GM23338 (cell line): ENCODE measurements around the gene TPGS2. TPM values are rescaled to one million over a fixed set of nuclear protein-coding genes. Genes with fewer than 3 reads are reported as not detected.

ENCODE experiments used
- ATAC-seq: fragments of 200-7000 bp; cut with Tn5 transposase; 3 replicates; pipeline ENCODE4 v1.9.1; 2020
- DNase-seq: peaks from one replicate; pipeline ENCODE4 v3.0.0-alpha.2; 2015; ENCODE audit warnings: low spot score
- H2AFZ ChIP-seq: fragments of 200-600 bp; sonication (generic); 2 replicates; pipeline ENCODE4 v1.8.0; 2016; ENCODE audit warnings: antibody characterized with exemption, mild to moderate bottlenecking, moderate library complexity
- H3F3A ChIP-seq: fragments of 200-600 bp; sonication (generic); replicated peaks from 2 replicates; pipeline ENCODE4 v1.8.0; 2017; ENCODE audit warnings: antibody characterized with exemption, mixed run types, low read depth
- H3K27ac ChIP-seq: fragments of 200-600 bp; sonication (generic); 2 replicates; pipeline ENCODE4 v1.6.1; 2016; ENCODE audit warnings: low read depth
- H3K27me3 ChIP-seq: fragments of 200-600 bp; sonication (generic); 2 replicates; pipeline ENCODE4 v1.8.0; 2016; ENCODE audit warnings: mild to moderate bottlenecking, mixed run types, moderate library complexity; ENCODE audit not compliant: insufficient read depth
- H3K36me3 ChIP-seq: fragments of 200-600 bp; sonication (generic); 2 replicates; pipeline ENCODE4 v1.8.0; 2016; ENCODE audit warnings: mild to moderate bottlenecking; ENCODE audit not compliant: insufficient read depth
- H3K4me1 ChIP-seq: fragments of 200-600 bp; sonication (generic); 2 replicates; pipeline ENCODE4 v1.8.0; 2016; ENCODE audit warnings: mild to moderate bottlenecking, moderate library complexity; ENCODE audit not compliant: insufficient read depth
- H3K4me2 ChIP-seq: fragments of 200-600 bp; sonication (generic); 2 replicates; pipeline ENCODE4 v1.7.1; 2017; ENCODE audit warnings: mixed run types
- H3K4me3 ChIP-seq: fragments of 200-600 bp; sonication (generic); 2 replicates; pipeline ENCODE4 v1.6.1; 2016; ENCODE audit warnings: mixed run types
- H3K79me2 ChIP-seq: fragments of 200-600 bp; sonication (generic); replicated peaks from 2 replicates; pipeline ENCODE4 v1.8.0; 2017; ENCODE audit warnings: mild to moderate bottlenecking; ENCODE audit not compliant: insufficient read depth
- H3K9me2 ChIP-seq: fragments of 200-600 bp; sonication (generic); 2 replicates; pipeline ENCODE4 v1.8.0; 2017; ENCODE audit not compliant: insufficient read depth
- H4K20me1 ChIP-seq: fragments of 200-600 bp; sonication (generic); replicated peaks from 2 replicates; pipeline ENCODE4 v1.8.0; 2017; ENCODE audit warnings: mild to moderate bottlenecking; ENCODE audit not compliant: insufficient read depth
- H3K27ac Mint-ChIP-seq: 2 replicates; pipeline ENCODE4 v1.8.0; 2020; ENCODE audit warnings: inconsistent platforms, mild to moderate bottlenecking, moderate library complexity, mixed read lengths
- H3K27me3 Mint-ChIP-seq: 3 replicates; pipeline ENCODE4 v1.8.0; 2022; ENCODE audit warnings: low read depth, mild to moderate bottlenecking, moderate library complexity, mixed read lengths, inconsistent platforms; ENCODE audit not compliant: insufficient read depth, poor library complexity
- H3K36me3 Mint-ChIP-seq: 3 replicates; pipeline ENCODE4 v1.8.0; 2021; ENCODE audit warnings: low read depth, mild to moderate bottlenecking, inconsistent platforms, moderate library complexity, mixed read lengths
- H3K4me1 Mint-ChIP-seq: 3 replicates; pipeline ENCODE4 v1.8.0; 2020; ENCODE audit warnings: mild to moderate bottlenecking, inconsistent platforms, mixed read lengths
- H3K4me3 Mint-ChIP-seq: 3 replicates; pipeline ENCODE4 v1.8.0; 2021; ENCODE audit warnings: moderate library complexity, mild to moderate bottlenecking, inconsistent platforms, mixed read lengths
- H3K9me3 Mint-ChIP-seq: 3 replicates; pipeline ENCODE4 v1.8.0; 2020; ENCODE audit warnings: moderate library complexity, mild to moderate bottlenecking, inconsistent platforms, mixed read lengths
- CREB1 ChIP-seq: fragments of 250-450 bp; sonication (Bioruptor Pico); IDR thresholded peaks from 2 replicates; pipeline ENCODE4 v1.5.0; 2020; ENCODE audit warnings: low read depth, mild to moderate bottlenecking, moderate library complexity
- EZH2 ChIP-seq: fragments of 200-600 bp; sonication (generic); IDR thresholded peaks from one replicate; pipeline ENCODE4 v1.8.0; 2017; ENCODE audit warnings: antibody characterized with exemption, mild to moderate bottlenecking, low read depth; ENCODE audit not compliant: unreplicated experiment
- EZH2phosphoT487 ChIP-seq: fragments of 200-600 bp; sonication (generic); IDR thresholded peaks from one replicate; pipeline ENCODE4 v1.8.1; 2018; ENCODE audit warnings: antibody characterized with exemption; ENCODE audit not compliant: unreplicated experiment
- JUNB ChIP-seq: IDR thresholded peaks from one replicate; pipeline ENCODE4 v1.6.1; 2016; ENCODE audit warnings: antibody characterized with exemption; ENCODE audit not compliant: unreplicated experiment
- NANOG ChIP-seq: IDR thresholded peaks from 2 replicates; pipeline ENCODE4 v1.6.1; 2016; ENCODE audit warnings: antibody characterized with exemption, borderline replicate concordance
- POLR2AphosphoS5 ChIP-seq: IDR thresholded peaks from 2 replicates; pipeline ENCODE4 v1.6.1; 2016; ENCODE audit warnings: antibody characterized with exemption, low read depth
- STAT1 ChIP-seq: IDR thresholded peaks from one replicate; pipeline ENCODE4 v1.6.1; 2016; ENCODE audit warnings: antibody characterized with exemption; ENCODE audit not compliant: unreplicated experiment
- ZNF114 ChIP-seq: fragments of 250-450 bp; sonication (Bioruptor Pico); IDR thresholded peaks from 2 replicates; pipeline ENCODE4 v1.5.0; 2020; ENCODE audit warnings: mild to moderate bottlenecking, moderate library complexity
- ZNF331 ChIP-seq: fragments of 250-450 bp; sonication (Bioruptor Pico); IDR thresholded peaks from 2 replicates; pipeline ENCODE4 v1.5.0; 2020; ENCODE audit warnings: low read depth, mild to moderate bottlenecking, moderate library complexity
- polyA plus RNA-seq: library from polyadenylated mRNA; unstranded; fragments of >200 nt; fragmentation: Nextera tagmentation; extraction: Ambion mirVana; gene quantifications from 2 replicates; pipeline ENCODE4 v1.2.1, GENCODE V29; 2016
- total RNA-seq: library from RNA; depleted of rRNA; stranded (reverse); fragments of >200 nt; shearing (Covaris generic); gene quantifications from 2 replicates; pipeline ENCODE4 v1.2.3, GENCODE V29; 2014
- TF ChIP-seq, protein P1 (sequence below): IDR thresholded peaks from one replicate; pipeline ENCODE4 v1.6.1; 2018; ENCODE audit warnings: antibody characterized with exemption; ENCODE audit not compliant: unreplicated experiment
- TF ChIP-seq, protein P2 (sequence below), 2 experiments: fragments of 200-600 bp in 1 of 2; sonication (generic) in 1 of 2; conservative IDR thresholded peaks; 2 replicates each; pipeline versions ENCODE4 v1.5.1 to v1.6.1; 2016 to 2017; ENCODE audit warnings: antibody characterized with exemption in 2 of 2, low read depth in 2 of 2, mild to moderate bottlenecking in 2 of 2, moderate library complexity in 1 of 2
- TF ChIP-seq, protein P3 (sequence below): IDR thresholded peaks from 2 replicates; pipeline ENCODE4 v1.6.1; 2016; ENCODE audit warnings: antibody characterized with exemption
- TF ChIP-seq, protein P4 (sequence below): fragments of 250-450 bp; sonication (Bioruptor Pico); IDR thresholded peaks from 2 replicates; pipeline ENCODE4 v1.5.0; 2020; ENCODE audit warnings: mild to moderate bottlenecking, moderate library complexity

The TPGS2 gene
- total and polyA plus RNA-seq, 2 experiments from 2014 or later = 136 to 167 TPM

DNA sequence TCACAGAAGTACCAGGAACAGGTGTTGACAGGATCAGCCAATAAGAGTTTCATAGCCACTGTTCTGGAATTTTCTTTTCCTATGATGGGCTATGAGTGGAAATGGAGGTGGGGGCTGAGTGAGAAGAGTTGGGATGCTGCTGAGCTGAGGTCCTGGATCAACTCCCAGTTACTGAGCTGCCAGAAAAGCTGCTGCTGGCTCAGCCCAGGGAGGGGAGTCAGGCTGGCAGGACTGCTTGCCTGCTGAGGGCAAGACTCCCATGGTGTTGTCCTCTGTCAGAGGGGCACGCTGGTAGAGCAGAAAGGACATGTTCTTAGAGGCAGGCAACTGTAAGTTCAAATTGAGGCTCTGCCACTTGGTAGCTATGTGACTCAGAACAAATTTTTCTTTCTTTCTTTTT lies 11.8 kb downstream of the TPGS2 start:
- Mint-ChIP-seq H3K9me3 (no peaks in the 10 kb centered on the region), H3K36me3 (peaks cover 28% of the 10 kb centered on the region)

More for the DNA sequence above, 11.8 kb downstream of the TPGS2 start:
- Histone ChIP-seq H4K20me1 (peaks cover 21% of the 10 kb centered on the region; the same call in 1 of the 2 replicates), H3K36me3 (peaks cover 15% of the 10 kb centered on the region; the same call in 1 of the 2 replicates), H3K4me1 (no peaks in the 10 kb centered on the region), H3K27ac (no peak overlapping the region), H3K9me2 (no peaks in the 10 kb centered on the region), H3K79me2 (no peaks in the 10 kb centered on the region), H2AFZ (no peak overlapping the region), H3K27me3 (no peaks in the 10 kb centered on the region), H3K4me3 (no peak overlapping the region), H3K4me2 (no peak overlapping the region), H3F3A (no peaks in the 10 kb centered on the region)
- ATAC-seq = no peak
- no peak overlapping the region for H3K27ac Mint-ChIP-seq
- DNase-seq = no peak
- TF ChIP-seq ZNF114 (no peak), POLR2AphosphoS5 (no peak), JUNB (no peak), CREB1 (no peak), NANOG (no peak), ZNF331 (CRISPR knock-in tag) (no peak), EZH2 (no peak), STAT1 (no peak), EZH2phosphoT487 (no peak)
- TF ChIP-seq, protein P1, sequence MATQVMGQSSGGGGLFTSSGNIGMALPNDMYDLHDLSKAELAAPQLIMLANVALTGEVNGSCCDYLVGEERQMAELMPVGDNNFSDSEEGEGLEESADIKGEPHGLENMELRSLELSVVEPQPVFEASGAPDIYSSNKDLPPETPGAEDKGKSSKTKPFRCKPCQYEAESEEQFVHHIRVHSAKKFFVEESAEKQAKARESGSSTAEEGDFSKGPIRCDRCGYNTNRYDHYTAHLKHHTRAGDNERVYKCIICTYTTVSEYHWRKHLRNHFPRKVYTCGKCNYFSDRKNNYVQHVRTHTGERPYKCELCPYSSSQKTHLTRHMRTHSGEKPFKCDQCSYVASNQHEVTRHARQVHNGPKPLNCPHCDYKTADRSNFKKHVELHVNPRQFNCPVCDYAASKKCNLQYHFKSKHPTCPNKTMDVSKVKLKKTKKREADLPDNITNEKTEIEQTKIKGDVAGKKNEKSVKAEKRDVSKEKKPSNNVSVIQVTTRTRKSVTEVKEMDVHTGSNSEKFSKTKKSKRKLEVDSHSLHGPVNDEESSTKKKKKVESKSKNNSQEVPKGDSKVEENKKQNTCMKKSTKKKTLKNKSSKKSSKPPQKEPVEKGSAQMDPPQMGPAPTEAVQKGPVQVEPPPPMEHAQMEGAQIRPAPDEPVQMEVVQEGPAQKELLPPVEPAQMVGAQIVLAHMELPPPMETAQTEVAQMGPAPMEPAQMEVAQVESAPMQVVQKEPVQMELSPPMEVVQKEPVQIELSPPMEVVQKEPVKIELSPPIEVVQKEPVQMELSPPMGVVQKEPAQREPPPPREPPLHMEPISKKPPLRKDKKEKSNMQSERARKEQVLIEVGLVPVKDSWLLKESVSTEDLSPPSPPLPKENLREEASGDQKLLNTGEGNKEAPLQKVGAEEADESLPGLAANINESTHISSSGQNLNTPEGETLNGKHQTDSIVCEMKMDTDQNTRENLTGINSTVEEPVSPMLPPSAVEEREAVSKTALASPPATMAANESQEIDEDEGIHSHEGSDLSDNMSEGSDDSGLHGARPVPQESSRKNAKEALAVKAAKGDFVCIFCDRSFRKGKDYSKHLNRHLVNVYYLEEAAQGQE = no peak
- TF ChIP-seq, protein P2, sequence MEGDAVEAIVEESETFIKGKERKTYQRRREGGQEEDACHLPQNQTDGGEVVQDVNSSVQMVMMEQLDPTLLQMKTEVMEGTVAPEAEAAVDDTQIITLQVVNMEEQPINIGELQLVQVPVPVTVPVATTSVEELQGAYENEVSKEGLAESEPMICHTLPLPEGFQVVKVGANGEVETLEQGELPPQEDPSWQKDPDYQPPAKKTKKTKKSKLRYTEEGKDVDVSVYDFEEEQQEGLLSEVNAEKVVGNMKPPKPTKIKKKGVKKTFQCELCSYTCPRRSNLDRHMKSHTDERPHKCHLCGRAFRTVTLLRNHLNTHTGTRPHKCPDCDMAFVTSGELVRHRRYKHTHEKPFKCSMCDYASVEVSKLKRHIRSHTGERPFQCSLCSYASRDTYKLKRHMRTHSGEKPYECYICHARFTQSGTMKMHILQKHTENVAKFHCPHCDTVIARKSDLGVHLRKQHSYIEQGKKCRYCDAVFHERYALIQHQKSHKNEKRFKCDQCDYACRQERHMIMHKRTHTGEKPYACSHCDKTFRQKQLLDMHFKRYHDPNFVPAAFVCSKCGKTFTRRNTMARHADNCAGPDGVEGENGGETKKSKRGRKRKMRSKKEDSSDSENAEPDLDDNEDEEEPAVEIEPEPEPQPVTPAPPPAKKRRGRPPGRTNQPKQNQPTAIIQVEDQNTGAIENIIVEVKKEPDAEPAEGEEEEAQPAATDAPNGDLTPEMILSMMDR (conservative IDR thresholded peaks at IDR 0.05; ENCODE audit: low read depth in 2 of 2) = no peak
- TF ChIP-seq, protein P3, sequence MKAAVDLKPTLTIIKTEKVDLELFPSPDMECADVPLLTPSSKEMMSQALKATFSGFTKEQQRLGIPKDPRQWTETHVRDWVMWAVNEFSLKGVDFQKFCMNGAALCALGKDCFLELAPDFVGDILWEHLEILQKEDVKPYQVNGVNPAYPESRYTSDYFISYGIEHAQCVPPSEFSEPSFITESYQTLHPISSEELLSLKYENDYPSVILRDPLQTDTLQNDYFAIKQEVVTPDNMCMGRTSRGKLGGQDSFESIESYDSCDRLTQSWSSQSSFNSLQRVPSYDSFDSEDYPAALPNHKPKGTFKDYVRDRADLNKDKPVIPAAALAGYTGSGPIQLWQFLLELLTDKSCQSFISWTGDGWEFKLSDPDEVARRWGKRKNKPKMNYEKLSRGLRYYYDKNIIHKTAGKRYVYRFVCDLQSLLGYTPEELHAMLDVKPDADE = no peak
- TF ChIP-seq, protein P4, sequence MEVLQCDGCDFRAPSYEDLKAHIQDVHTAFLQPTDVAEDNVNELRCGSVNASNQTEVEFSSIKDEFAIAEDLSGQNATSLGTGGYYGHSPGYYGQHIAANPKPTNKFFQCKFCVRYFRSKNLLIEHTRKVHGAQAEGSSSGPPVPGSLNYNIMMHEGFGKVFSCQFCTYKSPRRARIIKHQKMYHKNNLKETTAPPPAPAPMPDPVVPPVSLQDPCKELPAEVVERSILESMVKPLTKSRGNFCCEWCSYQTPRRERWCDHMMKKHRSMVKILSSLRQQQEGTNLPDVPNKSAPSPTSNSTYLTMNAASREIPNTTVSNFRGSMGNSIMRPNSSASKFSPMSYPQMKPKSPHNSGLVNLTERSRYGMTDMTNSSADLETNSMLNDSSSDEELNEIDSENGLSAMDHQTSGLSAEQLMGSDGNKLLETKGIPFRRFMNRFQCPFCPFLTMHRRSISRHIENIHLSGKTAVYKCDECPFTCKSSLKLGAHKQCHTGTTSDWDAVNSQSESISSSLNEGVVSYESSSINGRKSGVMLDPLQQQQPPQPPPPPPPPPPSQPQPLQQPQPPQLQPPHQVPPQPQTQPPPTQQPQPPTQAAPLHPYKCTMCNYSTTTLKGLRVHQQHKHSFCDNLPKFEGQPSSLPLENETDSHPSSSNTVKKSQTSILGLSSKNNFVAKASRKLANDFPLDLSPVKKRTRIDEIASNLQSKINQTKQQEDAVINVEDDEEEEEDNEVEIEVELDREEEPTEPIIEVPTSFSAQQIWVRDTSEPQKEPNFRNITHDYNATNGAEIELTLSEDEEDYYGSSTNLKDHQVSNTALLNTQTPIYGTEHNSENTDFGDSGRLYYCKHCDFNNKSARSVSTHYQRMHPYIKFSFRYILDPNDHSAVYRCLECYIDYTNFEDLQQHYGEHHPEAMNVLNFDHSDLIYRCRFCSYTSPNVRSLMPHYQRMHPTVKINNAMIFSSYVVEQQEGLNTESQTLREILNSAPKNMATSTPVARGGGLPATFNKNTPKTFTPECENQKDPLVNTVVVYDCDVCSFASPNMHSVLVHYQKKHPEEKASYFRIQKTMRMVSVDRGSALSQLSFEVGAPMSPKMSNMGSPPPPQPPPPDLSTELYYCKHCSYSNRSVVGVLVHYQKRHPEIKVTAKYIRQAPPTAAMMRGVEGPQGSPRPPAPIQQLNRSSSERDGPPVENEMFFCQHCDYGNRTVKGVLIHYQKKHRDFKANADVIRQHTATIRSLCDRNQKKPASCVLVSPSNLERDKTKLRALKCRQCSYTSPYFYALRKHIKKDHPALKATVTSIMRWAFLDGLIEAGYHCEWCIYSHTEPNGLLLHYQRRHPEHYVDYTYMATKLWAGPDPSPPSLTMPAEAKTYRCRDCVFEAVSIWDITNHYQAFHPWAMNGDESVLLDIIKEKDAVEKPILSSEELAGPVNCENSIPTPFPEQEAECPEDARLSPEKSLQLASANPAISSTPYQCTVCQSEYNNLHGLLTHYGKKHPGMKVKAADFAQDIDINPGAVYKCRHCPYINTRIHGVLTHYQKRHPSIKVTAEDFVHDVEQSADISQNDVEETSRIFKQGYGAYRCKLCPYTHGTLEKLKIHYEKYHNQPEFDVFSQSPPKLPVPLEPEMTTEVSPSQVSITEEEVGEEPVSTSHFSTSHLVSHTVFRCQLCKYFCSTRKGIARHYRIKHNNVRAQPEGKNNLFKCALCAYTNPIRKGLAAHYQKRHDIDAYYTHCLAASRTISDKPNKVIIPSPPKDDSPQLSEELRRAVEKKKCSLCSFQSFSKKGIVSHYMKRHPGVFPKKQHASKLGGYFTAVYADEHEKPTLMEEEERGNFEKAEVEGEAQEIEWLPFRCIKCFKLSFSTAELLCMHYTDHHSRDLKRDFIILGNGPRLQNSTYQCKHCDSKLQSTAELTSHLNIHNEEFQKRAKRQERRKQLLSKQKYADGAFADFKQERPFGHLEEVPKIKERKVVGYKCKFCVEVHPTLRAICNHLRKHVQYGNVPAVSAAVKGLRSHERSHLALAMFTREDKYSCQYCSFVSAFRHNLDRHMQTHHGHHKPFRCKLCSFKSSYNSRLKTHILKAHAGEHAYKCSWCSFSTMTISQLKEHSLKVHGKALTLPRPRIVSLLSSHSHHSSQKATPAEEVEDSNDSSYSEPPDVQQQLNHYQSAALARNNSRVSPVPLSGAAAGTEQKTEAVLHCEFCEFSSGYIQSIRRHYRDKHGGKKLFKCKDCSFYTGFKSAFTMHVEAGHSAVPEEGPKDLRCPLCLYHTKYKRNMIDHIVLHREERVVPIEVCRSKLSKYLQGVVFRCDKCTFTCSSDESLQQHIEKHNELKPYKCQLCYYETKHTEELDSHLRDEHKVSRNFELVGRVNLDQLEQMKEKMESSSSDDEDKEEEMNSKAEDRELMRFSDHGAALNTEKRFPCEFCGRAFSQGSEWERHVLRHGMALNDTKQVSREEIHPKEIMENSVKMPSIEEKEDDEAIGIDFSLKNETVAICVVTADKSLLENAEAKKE = no peak
- no peaks in the 10 kb centered on the region for H3K27me3 Mint-ChIP-seq
- H3K4me1 Mint-ChIP-seq = peaks cover 3% of the 10 kb centered on the region; the same call in 2 of the 3 replicates
- H3K4me3 Mint-ChIP-seq = no peak overlapping the region
